Left renal cortex interstitium (tissue), 4 donors: Measurements from ENCODE around the gene CFAP53. TPM values are rescaled to one million over a fixed set of nuclear protein-coding genes. Genes with fewer than 3 reads are reported as not detected.

Experiments
- polyA plus RNA-seq, 4 donors: library from polyadenylated mRNA; unstranded; fragments of 120-200 nt; gene quantifications; one replicate each; pipeline ENCODE4 v1.2.1, GENCODE V29; 2013; ENCODE audit not compliant: insufficient read length in 4 of 4

CFAP53 gene
- polyA plus RNA-seq, 4 donors, result 3.3 to 4.6 (median 4.1) TPM

Other genes starting within 250 kb of the CFAP53 start
- gene MYO5B, start 71.3 kb downstream of the CFAP53 start, polyA plus RNA-seq, result 10 to 100 TPM; 23.8 to 28.4 (median 27.0) TPM
- 10 to 100 TPM; 50.9 to 91.4 (median 71.5) TPM for gene MBD1, start 15.0 kb upstream of the CFAP53 start, polyA plus RNA-seq
- gene CXXC1, start 21.2 kb upstream of the CFAP53 start, polyA plus RNA-seq, result 10 to 100 TPM; 65.2 to 93.7 (median 86.1) TPM
- gene SKA1, start 108.6 kb upstream of the CFAP53 start, polyA plus RNA-seq, result 1 to 10 TPM; 5.7 to 7.6 (median 5.9) TPM